Occipital lobe (tissue), 1 donor: ENCODE results near the gene CNOT2. TPM values are rescaled to one million over a fixed set of nuclear protein-coding genes. Genes with fewer than 3 reads are reported as not detected.

ENCODE experiments used
- total RNA-seq: library from RNA; depleted of rRNA; stranded (reverse); fragments of >200 nt; gene quantifications from one replicate; pipeline ENCODE4 v1.2.3, GENCODE V29; 2014

CNOT2 gene
- total RNA-seq, 1 donor from 2014 or later, result 248 TPM

Other genes starting within 250 kb of the CNOT2 start
- gene KCNMB4, start 122.9 kb downstream of the CNOT2 start, total RNA-seq, result 67.2 TPM